OCI-LY7 (cell line): ENCODE data around the gene TIMM22. TPM values are rescaled to one million over a fixed set of nuclear protein-coding genes. Genes with fewer than 3 reads are reported as not detected.

Source experiments
- BruUV-seq: library from RNA; stranded (reverse); fragments of 400-500 nt; replicated peaks from 2 replicates; lab custom pipeline; 2021; lab: Mats Ljungman, UMichigan
- CTCF ChIA-PET: fragments of 300-600 bp; sonication (Branson Sonifier 250); formaldehyde crosslinking; loops from one replicate; lab custom pipeline; 2022; ENCODE audit warnings: antibody characterized with exemption; ENCODE audit not compliant: unreplicated experiment; lab: Charles Lee
- POLR2A ChIA-PET: fragments of 300-600 bp; sonication (Branson Sonifier 250); formaldehyde crosslinking; loops from one replicate; lab custom pipeline; 2022; ENCODE audit warnings: antibody characterized with exemption; lab: Charles Lee
- DNase-seq: peaks from one replicate; pipeline ENCODE4 v3.0.0-alpha.2; 2015; ENCODE audit warnings: low spot score
- H2AFZ ChIP-seq: fragments of 200-600 bp; sonication (generic), shearing (Covaris generic); 2 replicates; pipeline ENCODE4 v1.6.1; 2014; ENCODE audit warnings: mild to moderate bottlenecking, antibody characterized with exemption, low read length, moderate library complexity
- H3K27ac ChIP-seq: fragments of 200-600 bp; sonication (generic); 2 replicates; pipeline ENCODE4 v1.5.1; 2014; ENCODE audit warnings: mixed run types, low read depth, mild to moderate bottlenecking, moderate library complexity, low read length, inconsistent platforms; ENCODE audit not compliant: poor library complexity, severe bottlenecking
- H3K36me3 ChIP-seq: fragments of 200-600 bp; sonication (generic); 2 replicates; pipeline ENCODE4 v1.6.1; 2014; ENCODE audit warnings: mild to moderate bottlenecking, antibody characterized with exemption, low read length, moderate library complexity, mixed read lengths; ENCODE audit not compliant: insufficient read depth
- H3K4me1 ChIP-seq: fragments of 200-600 bp; sonication (generic); 2 replicates; pipeline ENCODE4 v1.5.1; 2014; ENCODE audit warnings: mild to moderate bottlenecking, low read length; ENCODE audit not compliant: insufficient read depth, poor library complexity, severe bottlenecking
- H3K4me2 ChIP-seq: fragments of 200-600 bp; sonication (generic); 2 replicates; pipeline ENCODE4 v1.6.1; 2014; ENCODE audit warnings: mild to moderate bottlenecking, low read length
- H3K4me3 ChIP-seq: fragments of 200-600 bp; sonication (generic); 2 replicates; pipeline ENCODE4 v1.5.1; 2014; ENCODE audit warnings: mild to moderate bottlenecking, low read depth, low read length; ENCODE audit not compliant: poor library complexity, severe bottlenecking
- H3K79me2 ChIP-seq: fragments of 200-600 bp; sonication (generic); 2 replicates; pipeline ENCODE4 v1.6.1; 2016; ENCODE audit warnings: low read depth, mild to moderate bottlenecking, low read length, moderate library complexity, mixed read lengths; ENCODE audit not compliant: insufficient read depth
- H3K9me2 ChIP-seq: fragments of 200-600 bp; sonication (generic); 2 replicates; pipeline ENCODE4 v1.6.1; 2016; ENCODE audit warnings: mild to moderate bottlenecking, low read length, mixed read lengths; ENCODE audit not compliant: insufficient read depth
- H3K9me3 ChIP-seq: fragments of 200-600 bp; sonication (generic); 2 replicates; pipeline ENCODE4 v1.6.1; 2014; ENCODE audit warnings: mild to moderate bottlenecking, mixed run types, low read length, mixed read lengths
- H4K20me1 ChIP-seq: fragments of 200-600 bp; sonication (generic); 2 replicates; pipeline ENCODE4 v1.6.1; 2014; ENCODE audit warnings: mild to moderate bottlenecking, antibody characterized with exemption, low read length, moderate library complexity, mixed read lengths; ENCODE audit not compliant: insufficient read depth
- EZH2phosphoT487 ChIP-seq: fragments of 200-600 bp; sonication (generic); IDR thresholded peaks from 2 replicates; pipeline ENCODE4 v1.6.1; 2018; ENCODE audit warnings: low read depth, borderline replicate concordance, mild to moderate bottlenecking, mixed run types, antibody characterized with exemption, low read length, moderate library complexity, mixed read lengths
- intact Hi-C: fragments of 100-400 bp; cut with micrococcal nuclease; formaldehyde crosslinking; loops from one replicate; pipeline ENCODE4 v1.10.0; 2022; ENCODE audit not compliant: unreplicated experiment
- total RNA-seq, 2 experiments: library from RNA; depleted of rRNA in 1 of 2; stranded (reverse); fragments of >200 nt in 1 of 2; shearing (Covaris generic) in 1 of 2; gene quantifications; 2 replicates each; pipeline ENCODE4 v1.2.3, GENCODE V29; 2014 to 2022
- TF ChIP-seq, protein P1 (sequence below): fragments of 200-600 bp; sonication (generic); conservative IDR thresholded peaks from 2 replicates; pipeline ENCODE4 v1.5.1; 2014; ENCODE audit warnings: mild to moderate bottlenecking, antibody characterized with exemption, low read length, moderate library complexity, mixed read lengths

TIMM22 gene
- total RNA-seq, 2 experiments from 2014 or later: 13.8 to 15.7 TPM

DNA sequence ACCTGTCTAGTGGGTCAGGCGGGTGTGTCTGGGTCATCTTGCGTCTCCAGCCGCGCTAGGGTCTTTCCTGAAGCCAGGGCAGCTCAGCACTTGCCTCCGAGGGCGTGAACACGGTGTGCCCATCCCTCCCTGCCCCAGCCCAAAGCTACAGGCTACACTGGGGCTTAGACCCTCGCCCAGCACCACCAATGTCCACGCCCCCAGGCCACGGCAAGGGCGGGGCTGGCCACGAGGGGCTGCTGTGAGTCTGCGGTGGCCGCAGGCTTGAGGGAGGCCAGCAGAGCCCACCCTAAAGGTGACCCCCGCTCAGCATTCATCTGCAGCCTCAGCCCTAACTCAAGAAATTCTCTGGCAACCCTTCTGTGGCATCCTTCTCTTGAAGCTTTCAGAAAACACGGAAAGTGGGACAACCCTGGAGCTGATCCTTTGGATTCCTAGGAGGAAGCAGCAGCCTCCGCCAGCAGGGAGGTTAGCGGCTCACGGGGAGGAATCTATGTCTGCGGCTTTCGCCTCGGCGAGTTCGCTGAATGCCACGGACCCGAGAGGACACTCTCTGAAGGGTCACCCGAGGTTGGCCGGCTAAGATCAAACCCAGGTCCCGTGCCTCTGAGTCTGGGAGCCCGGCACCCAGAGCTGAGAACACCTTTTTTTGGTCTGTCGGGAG, 41.7 kb downstream of the TIMM22 start:
- no peak overlapping the region for H3K27ac ChIP-seq
- no peak overlapping the region for H3K4me3 ChIP-seq
- TF ChIP-seq, protein P1, sequence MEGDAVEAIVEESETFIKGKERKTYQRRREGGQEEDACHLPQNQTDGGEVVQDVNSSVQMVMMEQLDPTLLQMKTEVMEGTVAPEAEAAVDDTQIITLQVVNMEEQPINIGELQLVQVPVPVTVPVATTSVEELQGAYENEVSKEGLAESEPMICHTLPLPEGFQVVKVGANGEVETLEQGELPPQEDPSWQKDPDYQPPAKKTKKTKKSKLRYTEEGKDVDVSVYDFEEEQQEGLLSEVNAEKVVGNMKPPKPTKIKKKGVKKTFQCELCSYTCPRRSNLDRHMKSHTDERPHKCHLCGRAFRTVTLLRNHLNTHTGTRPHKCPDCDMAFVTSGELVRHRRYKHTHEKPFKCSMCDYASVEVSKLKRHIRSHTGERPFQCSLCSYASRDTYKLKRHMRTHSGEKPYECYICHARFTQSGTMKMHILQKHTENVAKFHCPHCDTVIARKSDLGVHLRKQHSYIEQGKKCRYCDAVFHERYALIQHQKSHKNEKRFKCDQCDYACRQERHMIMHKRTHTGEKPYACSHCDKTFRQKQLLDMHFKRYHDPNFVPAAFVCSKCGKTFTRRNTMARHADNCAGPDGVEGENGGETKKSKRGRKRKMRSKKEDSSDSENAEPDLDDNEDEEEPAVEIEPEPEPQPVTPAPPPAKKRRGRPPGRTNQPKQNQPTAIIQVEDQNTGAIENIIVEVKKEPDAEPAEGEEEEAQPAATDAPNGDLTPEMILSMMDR: no peak
- TF ChIP-seq EZH2phosphoT487: no peak
- POLR2A ChIA-PET: no interaction called here
- CTCF ChIA-PET: no interaction called here
- intact Hi-C loops: no loop called here
- BruUV-seq: no TSS peak
- no peaks in the 10 kb centered on the region for H3K79me2 ChIP-seq
- no peaks in the 10 kb centered on the region for H3K9me2 ChIP-seq
- H3K36me3 ChIP-seq: peaks cover 68% of the 10 kb centered on the region
- no peak for DNase-seq
- no peaks in the 10 kb centered on the region for H3K9me3 ChIP-seq
- no peak overlapping the region for H2AFZ ChIP-seq
- no peak overlapping the region for H3K4me2 ChIP-seq
- H3K4me1 ChIP-seq: no peaks in the 10 kb centered on the region
- no peaks in the 10 kb centered on the region for H4K20me1 ChIP-seq

- Histone ChIP-seq H2AFZ (no peak overlapping the region), H3K9me3 (no peaks in the 10 kb centered on the region), H4K20me1 (no peaks in the 10 kb centered on the region), H3K4me2 (no peak overlapping the region), H3K79me2 (no peaks in the 10 kb centered on the region), H3K27ac (no peak overlapping the region), H3K9me2 (no peaks in the 10 kb centered on the region), H3K4me1 (no peaks in the 10 kb centered on the region), H3K4me3 (no peak overlapping the region), H3K36me3 (peaks cover 73% of the 10 kb centered on the region)
- ChIA-PET CTCF (no interaction called here), POLR2A (no interaction called here)
- no TSS peak for BruUV-seq
- intact Hi-C loops: no loop called here
- no peak for DNase-seq
- TF ChIP-seq, protein P1: no peak
- TF ChIP-seq EZH2phosphoT487: no peak
Measured at GRCh38 chr17:1039123-1039507, 42.2 kb downstream of the TIMM22 start.

GRCh38 chr17:1039511-1040215, 42.7 kb downstream of the TIMM22 start:
- H4K20me1 ChIP-seq: no peaks in the 10 kb centered on the region
- CTCF ChIA-PET: no interaction called here
- no peaks in the 10 kb centered on the region for H3K9me3 ChIP-seq
- H3K79me2 ChIP-seq: no peaks in the 10 kb centered on the region
- POLR2A ChIA-PET: no interaction called here
- no peak overlapping the region for H3K27ac ChIP-seq
- BruUV-seq: no TSS peak
- DNase-seq: no peak
- H3K4me2 ChIP-seq: no peak overlapping the region
- H2AFZ ChIP-seq: no peak overlapping the region
- no peak overlapping the region for H3K4me3 ChIP-seq
- peaks cover 77% of the 10 kb centered on the region for H3K36me3 ChIP-seq
- intact Hi-C loops: no loop called here
- TF ChIP-seq, protein P1: no peak
- TF ChIP-seq EZH2phosphoT487: no peak
- no peaks in the 10 kb centered on the region for H3K9me2 ChIP-seq
- no peaks in the 10 kb centered on the region for H3K4me1 ChIP-seq
